ENCODE results near the gene RAB26.
"Not testable (repeated sequence)": the region's sequence is repeated elsewhere in the genome, so short reads cannot be mapped to it uniquely, and the experiment has no call there.

Gene RAB26

GRCh38 chr16:2199095-2199494 lies 50.7 kb downstream of the RAB26 start:
- no peak overlapping the region for H3K9ac ChIP-seq (ENCODE audit: low read length)
- H3K4me1 ChIP-seq (ENCODE audit: control insufficient read depth, low read depth, low read length): peaks cover 2% of the 10 kb centered on the region
- peaks cover 42% of the 10 kb centered on the region for H3K27me3 ChIP-seq (ENCODE audit: control insufficient read depth, insufficient read depth, low read length)
- H3K4me3 ChIP-seq (ENCODE audit: low read length): no peak overlapping the region
- H3K9me3 ChIP-seq (ENCODE audit: control insufficient read depth, low read depth, low read length): no peaks in the 10 kb centered on the region
- no peaks in the 10 kb centered on the region for H3K36me3 ChIP-seq (ENCODE audit: control insufficient read depth, low read depth, low read length)
- no peak overlapping the region for H3K27ac ChIP-seq (ENCODE audit: low read length)

- no peaks in the 10 kb centered on the region for H3K36me3 ChIP-seq (ENCODE audit: control insufficient read depth, low read depth, low read length)
- no peak overlapping the region for H3K4me3 ChIP-seq (ENCODE audit: low read length)
- peaks cover 42% of the 10 kb centered on the region for H3K27me3 ChIP-seq (ENCODE audit: control insufficient read depth, insufficient read depth, low read length)
- H3K27ac ChIP-seq (ENCODE audit: low read length): no peak overlapping the region
- H3K9me3 ChIP-seq (ENCODE audit: control insufficient read depth, low read depth, low read length): no peaks in the 10 kb centered on the region
- peaks cover 2% of the 10 kb centered on the region for H3K4me1 ChIP-seq (ENCODE audit: control insufficient read depth, low read depth, low read length)
- no peak overlapping the region for H3K9ac ChIP-seq (ENCODE audit: low read length)
Measured at GRCh38 chr16:2199621-2200139, 51.3 kb downstream of the RAB26 start.

GRCh38 chr16:2200313-2200712 lies 51.9 kb downstream of the RAB26 start:
- no peak overlapping the region for H3K27ac ChIP-seq (ENCODE audit: low read length)
- H3K4me1 ChIP-seq (ENCODE audit: control insufficient read depth, low read depth, low read length): peaks cover 2% of the 10 kb centered on the region
- peaks cover 37% of the 10 kb centered on the region for H3K27me3 ChIP-seq (ENCODE audit: control insufficient read depth, insufficient read depth, low read length)
- H3K9me3 ChIP-seq (ENCODE audit: control insufficient read depth, low read depth, low read length): no peaks in the 10 kb centered on the region
- H3K9ac ChIP-seq (ENCODE audit: low read length): no peak overlapping the region
- no peaks in the 10 kb centered on the region for H3K36me3 ChIP-seq (ENCODE audit: control insufficient read depth, low read depth, low read length)
- H3K4me3 ChIP-seq (ENCODE audit: low read length): no peak overlapping the region

GRCh38 chr16:2203119-2203688 lies 54.8 kb downstream of the RAB26 start:
- Histone ChIP-seq H3K36me3 (ENCODE audit: control insufficient read depth, low read depth, low read length) (peaks cover 11% of the 10 kb centered on the region), H3K27me3 (ENCODE audit: control insufficient read depth, insufficient read depth, low read length) (peaks cover 17% of the 10 kb centered on the region)
- not testable (repeated sequence) for H3K9me3 ChIP-seq (ENCODE audit: control insufficient read depth, low read depth, low read length); H3K27ac ChIP-seq (ENCODE audit: low read length); H3K4me3 ChIP-seq (ENCODE audit: low read length); H3K4me1 ChIP-seq (ENCODE audit: control insufficient read depth, low read depth, low read length); H3K9ac ChIP-seq (ENCODE audit: low read length)

Data from iPS-18a (cell line).